Body of pancreas (tissue), 4 donors: ENCODE measurements around the gene KCTD11.

ENCODE experiments used
- POLR2A ChIP-seq, 3 donors: fragments of 450-650 bp; IDR thresholded peaks; one replicate each; pipeline ENCODE4 v1.6.1; 2016; ENCODE audit warnings: antibody characterized with exemption in 3 of 3, mild to moderate bottlenecking in 2 of 3
- TF ChIP-seq, protein P1 (sequence below), 7 experiments: fragments of 450-650 bp in 4 of 7; fragments of 200-600 bp in 3 of 7; sonication (generic) in 3 of 7; IDR thresholded peaks; one replicate each; pipeline ENCODE4 v1.5.1; 2016 to 2019; ENCODE audit warnings: antibody characterized with exemption in 7 of 7

DNA sequence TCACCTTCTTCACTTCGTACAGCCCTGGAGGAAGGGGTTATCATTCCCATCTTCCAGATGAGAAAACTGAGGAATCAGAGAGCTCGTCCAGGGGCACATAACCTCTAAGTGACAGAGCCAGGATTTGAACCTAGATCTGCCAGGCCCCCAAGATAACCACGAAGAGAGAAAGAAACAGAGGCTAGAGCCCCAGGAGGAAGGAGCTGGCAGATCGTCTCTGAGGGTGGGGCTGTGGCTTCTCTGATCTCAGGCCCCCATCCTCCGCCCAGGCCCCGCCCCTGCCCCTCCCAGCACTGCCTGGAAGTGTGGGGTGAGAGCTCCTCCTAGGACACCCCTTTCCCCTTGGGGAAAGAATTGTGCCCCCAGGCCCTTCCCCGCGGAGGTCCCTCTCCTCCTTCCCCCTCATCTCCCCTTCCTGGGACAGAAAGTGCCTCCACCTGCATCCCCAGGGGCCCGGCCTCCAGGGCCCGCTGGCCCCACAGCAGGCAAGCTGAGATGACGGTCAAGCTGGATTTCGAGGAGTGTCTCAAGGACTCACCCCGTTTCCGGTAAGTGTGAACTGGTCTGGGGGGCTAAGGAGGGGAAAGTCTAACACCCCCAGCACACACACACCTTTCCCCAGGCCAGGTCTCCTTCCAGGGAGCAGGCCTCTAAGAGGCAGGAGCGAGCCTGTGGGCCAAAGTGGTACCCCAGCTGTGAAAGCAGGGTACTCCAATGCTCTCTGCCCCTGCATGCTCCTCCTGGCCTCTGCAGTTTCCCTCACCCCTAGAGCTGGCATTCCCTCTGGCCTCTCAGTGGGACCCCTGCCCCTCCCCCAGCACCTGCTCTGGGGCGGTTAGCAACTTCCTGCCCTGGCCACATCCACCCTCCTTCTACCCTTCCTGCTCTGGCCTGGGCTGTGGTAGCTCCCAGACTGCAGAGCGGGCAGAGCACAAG is 15.5 kb upstream of the KCTD11 start, which contains the start of gene ACAP1:
- TF ChIP-seq, protein P1, sequence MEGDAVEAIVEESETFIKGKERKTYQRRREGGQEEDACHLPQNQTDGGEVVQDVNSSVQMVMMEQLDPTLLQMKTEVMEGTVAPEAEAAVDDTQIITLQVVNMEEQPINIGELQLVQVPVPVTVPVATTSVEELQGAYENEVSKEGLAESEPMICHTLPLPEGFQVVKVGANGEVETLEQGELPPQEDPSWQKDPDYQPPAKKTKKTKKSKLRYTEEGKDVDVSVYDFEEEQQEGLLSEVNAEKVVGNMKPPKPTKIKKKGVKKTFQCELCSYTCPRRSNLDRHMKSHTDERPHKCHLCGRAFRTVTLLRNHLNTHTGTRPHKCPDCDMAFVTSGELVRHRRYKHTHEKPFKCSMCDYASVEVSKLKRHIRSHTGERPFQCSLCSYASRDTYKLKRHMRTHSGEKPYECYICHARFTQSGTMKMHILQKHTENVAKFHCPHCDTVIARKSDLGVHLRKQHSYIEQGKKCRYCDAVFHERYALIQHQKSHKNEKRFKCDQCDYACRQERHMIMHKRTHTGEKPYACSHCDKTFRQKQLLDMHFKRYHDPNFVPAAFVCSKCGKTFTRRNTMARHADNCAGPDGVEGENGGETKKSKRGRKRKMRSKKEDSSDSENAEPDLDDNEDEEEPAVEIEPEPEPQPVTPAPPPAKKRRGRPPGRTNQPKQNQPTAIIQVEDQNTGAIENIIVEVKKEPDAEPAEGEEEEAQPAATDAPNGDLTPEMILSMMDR (IDR thresholded peaks at IDR 0.05) = no peak
- TF ChIP-seq POLR2A (IDR thresholded peaks at IDR 0.05) = no peak
